Stimulated activated CD4-positive, alpha-beta T cell treated with anti-CD3 and anti-CD28 coated beads, Interleukin-2, amount 100 ng/mL, for 48 hours (primary cell): Measurements from ENCODE around the gene LIPT2.

Experiments
- DNase-seq, 2 donors: peaks; one replicate each; pipeline ENCODE4 v3.0.0-alpha.2; 2020

Gene LIPT2

GRCh38 chr11:74494916-74495315 lies 1.4 kb upstream of the LIPT2 start:
- no peak for DNase-seq

GRCh38 chr11:74493791-74494630 lies 487 bp upstream of the LIPT2 start:
- no peak for DNase-seq

- DNase-seq, result no peak
These were observed 1.4 kb downstream of the LIPT2 start for GRCh38 chr11:74492084-74492483.

GRCh38 chr11:74490941-74491340 lies 2.6 kb downstream of the LIPT2 start:
- DNase-seq, result no peak

- no peak for DNase-seq
These were observed 5.6 kb downstream of the LIPT2 start for GRCh38 chr11:74487875-74488274.

GRCh38 chr11:74485868-74486267 lies 7.7 kb downstream of the LIPT2 start:
- DNase-seq, result no peak

GRCh38 chr11:74480688-74481417 lies 12.7 kb downstream of the LIPT2 start:
- DNase-seq, result no peak

- no peak for DNase-seq
These were observed 13.8 kb downstream of the LIPT2 start for GRCh38 chr11:74479732-74480123.

- no peak for DNase-seq
These were observed 14.4 kb downstream of the LIPT2 start for GRCh38 chr11:74478877-74479731.

GRCh38 chr11:74476536-74476935 lies 17.0 kb downstream of the LIPT2 start:
- DNase-seq, result no peak

- DNase-seq, result no peak
These were observed 19.2 kb downstream of the LIPT2 start for GRCh38 chr11:74474316-74474715.

- no peak for DNase-seq
These were observed 19.9 kb downstream of the LIPT2 start for GRCh38 chr11:74473382-74474173.

GRCh38 chr11:74471668-74472429 lies 21.7 kb downstream of the LIPT2 start:
- DNase-seq, result no peak

GRCh38 chr11:74471037-74471436 lies 22.5 kb downstream of the LIPT2 start:
- no peak for DNase-seq

- DNase-seq, result no peak
These were observed 23.0 kb downstream of the LIPT2 start for GRCh38 chr11:74470526-74470925.

GRCh38 chr11:74468936-74469335 lies 24.6 kb downstream of the LIPT2 start:
- no peak for DNase-seq

GRCh38 chr11:74468521-74468920 lies 25.0 kb downstream of the LIPT2 start:
- no peak for DNase-seq

- DNase-seq, result no peak
These were observed 25.5 kb downstream of the LIPT2 start for GRCh38 chr11:74468058-74468457.

- DNase-seq, result no peak
These were observed 26.3 kb downstream of the LIPT2 start, which contains the start of gene KCNE3 for GRCh38 chr11:74466916-74467885. TSS of gene KCNE3 (minus strand) at chr11:74467549. CDS start at chr11:74457563, 9,986 bp downstream.

GRCh38 chr11:74465291-74465708 lies 28.2 kb downstream of the LIPT2 start:
- DNase-seq, result no peak
